Measurements from ENCODE around the gene SLC22A12. TPM values are rescaled to one million over a fixed set of nuclear protein-coding genes. Genes with fewer than 3 reads are reported as not detected.

SLC22A12 gene
- total and polyA plus RNA-seq, 2 experiments from 2014 or later: not detected

GRCh38 chr11:64546176-64546575 is 44.8 kb upstream of the SLC22A12 start:
- Histone ChIP-seq H3K4me1 (ENCODE audit: insufficient read depth) (no peaks in the 10 kb centered on the region), H3K36me3 (ENCODE audit: insufficient read depth) (no peaks in the 10 kb centered on the region), H3F3A (replicated peaks; ENCODE audit: low read depth) (no peaks in the 10 kb centered on the region), H3K4me2 (no peak overlapping the region), H3K27ac (ENCODE audit: low read depth) (no peak overlapping the region), H4K20me1 (replicated peaks; ENCODE audit: insufficient read depth) (no peaks in the 10 kb centered on the region), H3K9me2 (ENCODE audit: insufficient read depth) (no peaks in the 10 kb centered on the region; the same call in 1 of the 2 replicates), H3K27me3 (ENCODE audit: insufficient read depth) (no peaks in the 10 kb centered on the region), H3K79me2 (replicated peaks; ENCODE audit: insufficient read depth) (no peaks in the 10 kb centered on the region), H3K4me3 (no peak overlapping the region), H2AFZ (no peak overlapping the region)
- Mint-ChIP-seq H3K27me3 (ENCODE audit: insufficient read depth, low read depth, poor library complexity) (peaks cover 5% of the 10 kb centered on the region), H3K4me1 (no peaks in the 10 kb centered on the region), H3K36me3 (ENCODE audit: low read depth) (no peaks in the 10 kb centered on the region), H3K9me3 (no peaks in the 10 kb centered on the region), H3K27ac (no peak overlapping the region), H3K4me3 (no peak overlapping the region)
- DNase-seq (ENCODE audit: low spot score): no peak
- no peak for ATAC-seq
- TF ChIP-seq POLR2AphosphoS5 (IDR thresholded peaks at IDR 0.05; ENCODE audit: low read depth) (no peak), ZNF114 (CRISPR knock-in tag; IDR thresholded peaks at IDR 0.05) (no peak), CREB1 (CRISPR knock-in tag; IDR thresholded peaks at IDR 0.05; ENCODE audit: low read depth) (no peak), STAT1 (IDR thresholded peaks at IDR 0.05; ENCODE audit: unreplicated experiment) (no peak), REST (IDR thresholded peaks at IDR 0.05; ENCODE audit: unreplicated experiment) (no peak), EZH2 (IDR thresholded peaks at IDR 0.05; ENCODE audit: low read depth, unreplicated experiment) (no peak), EZH2phosphoT487 (IDR thresholded peaks at IDR 0.05; ENCODE audit: unreplicated experiment) (no peak), NANOG (IDR thresholded peaks at IDR 0.05; ENCODE audit: borderline replicate concordance) (no peak)
- TF ChIP-seq, protein P1, sequence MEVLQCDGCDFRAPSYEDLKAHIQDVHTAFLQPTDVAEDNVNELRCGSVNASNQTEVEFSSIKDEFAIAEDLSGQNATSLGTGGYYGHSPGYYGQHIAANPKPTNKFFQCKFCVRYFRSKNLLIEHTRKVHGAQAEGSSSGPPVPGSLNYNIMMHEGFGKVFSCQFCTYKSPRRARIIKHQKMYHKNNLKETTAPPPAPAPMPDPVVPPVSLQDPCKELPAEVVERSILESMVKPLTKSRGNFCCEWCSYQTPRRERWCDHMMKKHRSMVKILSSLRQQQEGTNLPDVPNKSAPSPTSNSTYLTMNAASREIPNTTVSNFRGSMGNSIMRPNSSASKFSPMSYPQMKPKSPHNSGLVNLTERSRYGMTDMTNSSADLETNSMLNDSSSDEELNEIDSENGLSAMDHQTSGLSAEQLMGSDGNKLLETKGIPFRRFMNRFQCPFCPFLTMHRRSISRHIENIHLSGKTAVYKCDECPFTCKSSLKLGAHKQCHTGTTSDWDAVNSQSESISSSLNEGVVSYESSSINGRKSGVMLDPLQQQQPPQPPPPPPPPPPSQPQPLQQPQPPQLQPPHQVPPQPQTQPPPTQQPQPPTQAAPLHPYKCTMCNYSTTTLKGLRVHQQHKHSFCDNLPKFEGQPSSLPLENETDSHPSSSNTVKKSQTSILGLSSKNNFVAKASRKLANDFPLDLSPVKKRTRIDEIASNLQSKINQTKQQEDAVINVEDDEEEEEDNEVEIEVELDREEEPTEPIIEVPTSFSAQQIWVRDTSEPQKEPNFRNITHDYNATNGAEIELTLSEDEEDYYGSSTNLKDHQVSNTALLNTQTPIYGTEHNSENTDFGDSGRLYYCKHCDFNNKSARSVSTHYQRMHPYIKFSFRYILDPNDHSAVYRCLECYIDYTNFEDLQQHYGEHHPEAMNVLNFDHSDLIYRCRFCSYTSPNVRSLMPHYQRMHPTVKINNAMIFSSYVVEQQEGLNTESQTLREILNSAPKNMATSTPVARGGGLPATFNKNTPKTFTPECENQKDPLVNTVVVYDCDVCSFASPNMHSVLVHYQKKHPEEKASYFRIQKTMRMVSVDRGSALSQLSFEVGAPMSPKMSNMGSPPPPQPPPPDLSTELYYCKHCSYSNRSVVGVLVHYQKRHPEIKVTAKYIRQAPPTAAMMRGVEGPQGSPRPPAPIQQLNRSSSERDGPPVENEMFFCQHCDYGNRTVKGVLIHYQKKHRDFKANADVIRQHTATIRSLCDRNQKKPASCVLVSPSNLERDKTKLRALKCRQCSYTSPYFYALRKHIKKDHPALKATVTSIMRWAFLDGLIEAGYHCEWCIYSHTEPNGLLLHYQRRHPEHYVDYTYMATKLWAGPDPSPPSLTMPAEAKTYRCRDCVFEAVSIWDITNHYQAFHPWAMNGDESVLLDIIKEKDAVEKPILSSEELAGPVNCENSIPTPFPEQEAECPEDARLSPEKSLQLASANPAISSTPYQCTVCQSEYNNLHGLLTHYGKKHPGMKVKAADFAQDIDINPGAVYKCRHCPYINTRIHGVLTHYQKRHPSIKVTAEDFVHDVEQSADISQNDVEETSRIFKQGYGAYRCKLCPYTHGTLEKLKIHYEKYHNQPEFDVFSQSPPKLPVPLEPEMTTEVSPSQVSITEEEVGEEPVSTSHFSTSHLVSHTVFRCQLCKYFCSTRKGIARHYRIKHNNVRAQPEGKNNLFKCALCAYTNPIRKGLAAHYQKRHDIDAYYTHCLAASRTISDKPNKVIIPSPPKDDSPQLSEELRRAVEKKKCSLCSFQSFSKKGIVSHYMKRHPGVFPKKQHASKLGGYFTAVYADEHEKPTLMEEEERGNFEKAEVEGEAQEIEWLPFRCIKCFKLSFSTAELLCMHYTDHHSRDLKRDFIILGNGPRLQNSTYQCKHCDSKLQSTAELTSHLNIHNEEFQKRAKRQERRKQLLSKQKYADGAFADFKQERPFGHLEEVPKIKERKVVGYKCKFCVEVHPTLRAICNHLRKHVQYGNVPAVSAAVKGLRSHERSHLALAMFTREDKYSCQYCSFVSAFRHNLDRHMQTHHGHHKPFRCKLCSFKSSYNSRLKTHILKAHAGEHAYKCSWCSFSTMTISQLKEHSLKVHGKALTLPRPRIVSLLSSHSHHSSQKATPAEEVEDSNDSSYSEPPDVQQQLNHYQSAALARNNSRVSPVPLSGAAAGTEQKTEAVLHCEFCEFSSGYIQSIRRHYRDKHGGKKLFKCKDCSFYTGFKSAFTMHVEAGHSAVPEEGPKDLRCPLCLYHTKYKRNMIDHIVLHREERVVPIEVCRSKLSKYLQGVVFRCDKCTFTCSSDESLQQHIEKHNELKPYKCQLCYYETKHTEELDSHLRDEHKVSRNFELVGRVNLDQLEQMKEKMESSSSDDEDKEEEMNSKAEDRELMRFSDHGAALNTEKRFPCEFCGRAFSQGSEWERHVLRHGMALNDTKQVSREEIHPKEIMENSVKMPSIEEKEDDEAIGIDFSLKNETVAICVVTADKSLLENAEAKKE (CRISPR knock-in tag; IDR thresholded peaks at IDR 0.05): no peak
- TF ChIP-seq, protein P2, sequence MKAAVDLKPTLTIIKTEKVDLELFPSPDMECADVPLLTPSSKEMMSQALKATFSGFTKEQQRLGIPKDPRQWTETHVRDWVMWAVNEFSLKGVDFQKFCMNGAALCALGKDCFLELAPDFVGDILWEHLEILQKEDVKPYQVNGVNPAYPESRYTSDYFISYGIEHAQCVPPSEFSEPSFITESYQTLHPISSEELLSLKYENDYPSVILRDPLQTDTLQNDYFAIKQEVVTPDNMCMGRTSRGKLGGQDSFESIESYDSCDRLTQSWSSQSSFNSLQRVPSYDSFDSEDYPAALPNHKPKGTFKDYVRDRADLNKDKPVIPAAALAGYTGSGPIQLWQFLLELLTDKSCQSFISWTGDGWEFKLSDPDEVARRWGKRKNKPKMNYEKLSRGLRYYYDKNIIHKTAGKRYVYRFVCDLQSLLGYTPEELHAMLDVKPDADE (IDR thresholded peaks at IDR 0.05): no peak
